Anterior cingulate cortex (tissue), 58 donors: ENCODE results near the gene MAST4.
"Not testable (repeated sequence)": the region's sequence is repeated elsewhere in the genome, so short reads cannot be mapped to it uniquely, and the experiment has no call there.

Experiments
- DNase-seq, 58 donors: peaks; one replicate each; lab custom pipeline; 2025; lab: John Stamatoyannopoulos, UW

MAST4 gene

DNA sequence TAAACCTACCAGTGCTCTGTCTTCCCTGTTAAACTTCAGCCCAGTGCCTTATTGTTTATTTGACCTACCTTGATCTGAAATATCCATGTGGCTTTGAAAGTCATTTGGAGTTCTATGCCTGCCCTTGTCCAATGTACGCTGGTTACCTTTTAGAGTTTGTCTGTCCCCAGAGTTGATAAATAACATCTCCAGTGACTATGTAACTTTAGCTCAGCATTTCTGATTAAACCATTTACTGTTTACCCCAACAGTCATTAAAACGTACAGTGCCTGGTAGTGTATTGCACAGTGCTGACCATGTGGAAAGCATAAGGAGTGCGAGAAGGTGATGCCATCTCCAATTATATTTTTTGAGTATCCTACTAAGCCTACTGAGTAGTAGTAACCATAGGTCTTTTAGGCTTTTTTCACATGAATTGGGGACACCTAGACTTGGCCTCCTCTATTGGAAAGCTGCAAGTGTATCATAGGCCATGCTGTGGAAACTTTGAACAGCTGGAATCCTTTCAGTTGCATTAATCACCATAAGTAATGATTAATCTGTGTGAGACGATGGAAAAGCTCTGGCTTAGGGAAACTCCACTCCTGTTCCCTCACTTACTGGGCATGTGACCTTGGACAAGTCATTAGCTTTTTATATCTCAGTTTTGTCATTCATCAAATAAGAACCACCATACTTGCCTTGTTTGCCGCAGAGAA is 93.5 kb downstream of the MAST4 start:
- no peak for DNase-seq

DNA sequence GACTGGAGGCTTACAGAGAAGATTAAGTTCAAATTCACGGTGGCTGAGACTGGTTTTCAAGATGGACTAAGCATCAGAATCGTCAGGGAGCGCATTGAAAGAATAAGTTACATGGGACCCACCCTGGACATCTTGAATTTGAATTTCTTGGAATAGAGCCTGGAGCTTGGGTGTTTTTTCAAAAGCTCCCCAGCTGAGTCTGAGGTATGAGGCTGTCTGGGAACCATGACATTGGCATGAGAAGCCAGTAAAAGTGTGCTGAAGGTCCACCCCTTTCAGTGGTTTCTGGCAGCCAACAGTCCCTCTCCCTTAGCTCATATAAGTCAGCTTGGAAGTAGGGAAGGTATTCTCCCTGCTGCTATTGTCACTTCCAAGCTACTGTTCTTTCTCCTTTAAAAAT is 97.8 kb downstream of the MAST4 start:
- no peak for DNase-seq

DNA sequence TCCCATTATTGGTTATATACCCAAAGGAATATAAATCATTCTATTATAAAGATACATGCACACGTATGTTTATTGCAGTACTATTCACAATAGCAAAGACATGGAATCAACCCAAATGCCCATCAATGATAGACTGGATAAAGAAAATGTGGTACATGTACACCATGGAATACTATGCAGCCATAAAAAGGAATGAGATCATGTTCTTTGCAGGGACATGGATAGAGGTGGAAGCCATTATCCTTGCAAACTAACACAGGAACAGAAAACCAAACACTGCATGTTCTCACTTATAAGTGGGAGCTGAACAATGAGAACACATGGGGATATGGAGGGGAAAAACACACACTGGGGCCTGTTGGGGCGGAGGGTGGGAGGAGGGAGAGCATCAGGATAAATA is 99.6 kb downstream of the MAST4 start:
- not testable (repeated sequence) for DNase-seq

DNA sequence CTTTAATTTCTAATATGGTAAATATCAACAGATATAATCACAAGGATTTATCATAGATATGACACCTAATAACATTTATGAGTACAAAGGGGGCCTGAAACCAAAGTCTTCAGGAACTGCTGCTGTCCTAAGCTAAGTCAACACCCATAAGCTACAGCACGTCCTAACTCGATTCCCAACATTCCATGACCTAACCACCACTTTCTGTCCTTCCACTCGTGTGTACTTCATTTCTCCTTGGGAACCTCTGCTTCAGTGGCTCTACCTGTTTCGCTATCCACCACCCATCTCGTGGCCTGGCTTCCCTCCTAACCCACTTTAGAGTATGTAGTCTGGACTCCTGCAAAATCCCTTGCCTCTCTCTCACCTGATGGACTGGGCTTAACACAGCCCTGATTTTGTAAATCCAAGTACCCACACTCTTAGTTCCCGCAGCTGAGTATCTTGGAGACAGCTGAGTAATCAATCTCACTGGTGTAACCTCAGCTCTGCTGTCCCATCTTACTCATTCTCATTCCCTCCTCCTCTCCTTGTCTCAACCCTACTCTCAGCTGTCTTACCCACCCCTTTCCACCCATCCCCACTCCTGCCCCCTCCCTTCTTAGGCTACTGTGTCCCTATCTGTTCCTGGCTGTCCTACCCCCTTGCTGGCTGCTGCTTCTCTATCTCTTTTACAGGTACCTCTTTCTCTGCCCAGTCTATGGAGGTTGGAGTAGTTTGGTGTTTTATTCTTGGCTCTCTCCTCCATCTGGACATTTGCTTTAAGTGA is 101.8 kb downstream of the MAST4 start:
- DNase-seq, result no peak

DNA sequence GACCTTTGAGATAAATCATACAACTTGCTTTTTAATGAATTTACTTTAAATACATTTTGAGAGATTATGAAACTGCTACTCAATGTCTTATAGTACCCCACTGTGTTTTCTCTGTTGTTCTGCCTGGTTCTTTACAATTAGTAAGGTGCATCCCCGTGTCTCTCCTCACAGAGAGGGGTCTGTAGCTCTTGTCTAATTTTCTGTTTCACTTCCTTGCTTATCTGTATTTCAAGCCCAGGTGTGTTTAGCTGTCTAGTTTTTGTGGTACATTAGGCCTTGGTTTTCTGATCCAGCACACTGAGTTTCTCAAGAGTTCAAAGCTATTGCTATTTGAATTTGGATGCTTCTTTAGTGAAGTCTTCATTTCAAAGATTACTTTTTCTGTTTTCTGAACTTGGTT is 105.1 kb downstream of the MAST4 start:
- DNase-seq, result no peak

DNA sequence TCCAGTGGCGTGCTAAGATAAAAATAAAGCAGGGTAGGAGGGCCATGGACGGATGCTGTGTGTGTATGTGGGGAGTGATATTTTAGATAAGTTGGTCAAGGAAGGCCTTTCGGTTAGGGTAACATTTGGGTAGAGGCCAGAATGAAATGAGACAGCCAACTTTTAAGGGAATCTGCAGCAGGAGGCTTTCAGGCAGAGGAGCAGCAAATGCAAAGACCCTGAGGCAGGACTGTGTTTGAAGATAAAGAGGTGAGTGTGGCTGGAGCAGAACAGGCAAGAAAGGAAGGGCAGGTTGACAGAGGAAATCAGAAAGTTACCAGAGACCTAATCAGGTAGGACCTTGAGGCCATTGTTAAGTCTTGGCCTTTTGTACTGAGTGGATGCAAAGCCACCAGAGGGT is 106.2 kb downstream of the MAST4 start:
- DNase-seq, result no peak

DNA sequence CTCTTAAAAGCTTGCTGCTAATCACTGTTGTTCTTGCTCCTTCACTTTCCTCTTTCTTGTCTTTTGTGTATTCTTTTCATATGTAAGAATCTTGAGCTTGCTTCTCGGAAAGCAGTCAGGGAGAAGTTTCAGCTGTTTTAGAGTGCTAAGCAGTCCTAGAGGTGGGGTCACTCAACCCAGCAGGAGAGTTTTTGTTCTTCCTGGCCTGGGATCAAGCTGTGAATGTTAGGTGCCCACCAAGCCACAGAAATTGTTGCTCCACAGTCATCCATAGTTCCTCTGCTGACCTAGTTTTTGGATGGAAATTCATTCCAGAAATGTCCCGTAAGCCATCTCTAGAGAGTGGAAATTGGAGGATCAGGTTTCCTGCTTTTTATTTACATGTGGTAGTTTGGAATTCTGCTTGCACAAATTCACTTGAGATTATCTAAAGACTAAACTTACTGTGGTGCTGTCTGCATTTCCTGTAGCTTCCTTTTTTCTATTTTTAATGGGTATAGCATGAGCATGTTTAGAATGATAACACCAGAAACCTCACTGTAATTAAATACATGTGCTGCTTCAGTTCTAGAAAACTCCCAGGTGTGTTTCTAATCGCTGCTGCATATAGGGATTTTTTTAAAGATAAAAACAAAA is 108.7 kb downstream of the MAST4 start:
- DNase-seq, result peak in 1 of 58 donors; percentile 18

DNA sequence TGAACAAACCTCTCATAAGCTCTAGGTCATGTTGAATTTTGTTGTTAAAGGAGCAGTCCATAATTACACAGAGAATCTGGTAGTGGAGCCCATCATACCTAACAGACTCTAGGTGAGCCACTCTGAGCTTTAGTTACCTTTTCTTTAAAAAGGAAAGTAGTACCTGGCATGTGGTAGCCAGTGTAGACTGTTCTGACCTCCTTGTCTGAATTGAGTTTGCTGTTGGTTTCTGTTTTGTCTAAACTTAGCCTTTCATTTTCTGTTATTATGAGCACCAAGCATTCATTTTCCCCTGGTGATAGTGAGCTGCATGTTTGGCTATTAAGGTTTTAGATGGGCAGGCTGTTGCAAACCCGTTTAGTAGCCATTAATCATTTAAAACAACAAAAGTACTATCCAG is 112.2 kb downstream of the MAST4 start:
- no peak for DNase-seq

DNA sequence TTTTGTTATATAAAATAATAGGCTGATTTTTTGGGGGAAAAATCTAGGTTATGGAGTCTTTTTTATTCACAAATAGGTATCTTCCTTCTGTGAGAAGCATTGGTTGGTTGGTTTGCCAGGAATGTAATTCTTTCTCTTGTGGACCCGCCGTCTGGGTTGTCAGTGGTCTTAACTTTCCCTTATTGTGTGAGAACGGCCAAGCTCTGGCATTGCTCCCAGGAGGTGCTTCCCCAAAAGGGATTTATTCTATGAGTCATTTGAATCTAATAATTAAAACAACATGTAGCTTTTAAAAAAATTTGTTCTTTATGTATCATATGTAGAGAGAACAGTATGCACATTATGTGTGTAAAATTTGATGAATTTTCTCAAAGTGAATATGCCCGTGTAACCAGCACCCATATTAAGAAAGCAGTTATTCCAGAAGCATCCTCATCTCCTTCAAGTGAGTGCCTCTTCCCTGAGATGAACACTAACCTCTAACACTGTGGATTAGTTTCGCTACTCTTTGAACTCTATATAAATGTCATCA is 114.4 kb downstream of the MAST4 start:
- DNase-seq, result no peak

DNA sequence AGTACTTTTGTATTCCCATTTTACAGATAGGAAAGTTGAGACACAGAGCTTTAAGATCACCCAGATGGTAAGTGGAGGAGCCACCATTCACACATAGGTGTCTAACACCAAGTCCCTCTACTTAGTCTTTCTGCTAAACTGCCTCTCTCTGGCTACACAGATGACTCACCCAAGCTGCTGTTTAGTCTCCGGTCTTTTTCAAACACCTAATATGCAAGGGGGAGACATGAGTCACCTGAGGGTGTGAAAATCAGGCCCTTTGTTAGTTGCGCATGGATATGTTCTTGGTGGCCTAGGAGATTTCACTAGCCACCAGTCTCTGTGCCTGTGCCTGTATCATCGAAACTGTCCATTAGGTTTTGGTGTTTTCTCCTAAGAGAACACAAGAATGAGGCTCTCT is 117.8 kb downstream of the MAST4 start:
- no peak for DNase-seq

DNA sequence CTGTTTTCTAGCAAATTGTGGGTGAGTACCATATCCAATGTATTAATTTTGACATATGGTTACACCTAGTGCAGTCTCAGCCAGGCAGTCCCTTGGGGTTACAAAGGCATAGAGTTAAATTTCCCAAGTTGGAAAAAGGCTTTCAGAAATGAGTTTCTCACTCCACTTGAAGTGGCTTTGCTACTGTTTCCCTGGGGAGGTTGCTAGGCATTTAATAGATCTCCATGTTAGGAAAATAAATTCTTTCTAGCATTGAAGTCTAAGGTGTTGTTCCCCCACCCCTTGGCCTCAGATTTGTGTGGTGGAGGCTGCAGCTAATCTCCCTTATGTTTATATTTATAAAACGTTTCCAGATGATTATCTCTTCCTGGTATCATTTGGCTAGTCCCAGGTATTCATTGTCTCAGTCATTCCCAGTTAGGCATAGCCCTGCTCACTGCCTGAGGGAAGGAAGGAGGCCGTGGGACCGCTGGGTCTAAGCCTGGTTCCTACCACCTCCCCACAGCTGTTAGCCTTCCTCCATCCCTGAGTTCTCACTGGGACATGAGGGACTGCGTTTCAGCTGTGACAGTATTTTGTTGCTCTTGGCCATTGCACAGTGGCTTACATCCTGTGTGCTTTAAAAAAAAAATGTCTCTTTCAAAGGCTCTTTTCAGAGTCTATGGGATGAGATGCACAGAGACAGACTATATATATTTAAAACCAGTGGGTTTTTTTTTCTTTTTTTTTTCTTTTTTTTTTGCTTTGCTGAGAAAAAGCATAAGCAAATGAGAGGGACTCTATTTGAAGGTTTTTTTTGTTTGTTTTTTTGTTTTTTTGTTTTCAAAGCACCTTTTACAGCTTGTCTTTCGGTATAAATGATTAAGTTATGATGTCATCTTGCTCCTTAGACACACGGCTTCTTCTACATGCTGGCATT is 121.5 kb downstream of the MAST4 start:
- DNase-seq, result no peak

DNA sequence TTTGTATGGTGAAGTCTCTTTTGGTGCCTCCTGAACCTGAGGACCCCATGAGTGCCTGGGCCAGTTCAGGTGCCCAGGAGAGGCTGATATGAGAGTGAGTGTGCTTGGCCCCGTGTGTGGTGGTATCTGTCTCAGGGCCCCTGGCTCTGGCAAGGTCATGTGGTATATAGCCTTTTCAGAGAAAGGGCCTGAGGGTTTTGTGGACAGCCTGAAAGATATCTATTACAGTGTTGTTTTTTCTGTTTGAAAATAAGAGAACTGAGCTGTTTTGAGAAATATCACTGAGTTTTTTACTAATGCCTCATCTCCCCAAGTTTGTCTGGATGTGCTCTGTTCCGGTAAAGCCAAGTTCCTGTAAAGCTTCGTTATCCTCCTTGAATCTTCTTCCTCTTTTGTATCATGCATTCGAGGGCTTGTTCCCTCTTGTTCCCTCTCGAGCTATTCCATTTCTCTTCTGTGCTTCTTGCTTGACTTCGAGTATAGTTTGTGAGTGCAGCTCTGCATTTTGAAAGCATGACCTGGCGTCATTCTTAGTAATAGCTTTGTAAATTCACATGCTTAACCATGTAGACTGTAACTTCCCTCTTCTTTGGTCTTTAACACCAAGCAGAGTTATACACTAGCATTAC is 122.3 kb downstream of the MAST4 start:
- DNase-seq, result no peak

DNA sequence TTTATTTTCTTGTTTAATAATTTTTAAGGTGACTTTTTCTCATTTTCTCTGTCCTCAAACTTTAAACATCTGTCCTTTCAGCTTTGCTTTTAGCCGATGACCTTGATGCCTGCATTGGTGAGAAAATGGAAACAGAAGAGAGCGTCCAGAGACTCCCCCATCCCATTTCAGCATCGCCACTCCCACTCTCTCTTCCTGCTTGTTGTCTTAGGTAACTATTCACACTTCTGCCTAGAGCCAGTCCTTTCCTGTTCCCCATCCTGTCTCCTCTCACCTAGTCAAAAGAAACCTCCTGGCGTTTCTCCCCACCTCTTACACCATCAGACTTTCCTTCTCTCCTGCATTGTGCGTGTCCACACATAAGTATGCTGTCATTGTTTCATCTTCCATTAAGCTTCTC is 124.6 kb downstream of the MAST4 start:
- DNase-seq, result no peak

DNA sequence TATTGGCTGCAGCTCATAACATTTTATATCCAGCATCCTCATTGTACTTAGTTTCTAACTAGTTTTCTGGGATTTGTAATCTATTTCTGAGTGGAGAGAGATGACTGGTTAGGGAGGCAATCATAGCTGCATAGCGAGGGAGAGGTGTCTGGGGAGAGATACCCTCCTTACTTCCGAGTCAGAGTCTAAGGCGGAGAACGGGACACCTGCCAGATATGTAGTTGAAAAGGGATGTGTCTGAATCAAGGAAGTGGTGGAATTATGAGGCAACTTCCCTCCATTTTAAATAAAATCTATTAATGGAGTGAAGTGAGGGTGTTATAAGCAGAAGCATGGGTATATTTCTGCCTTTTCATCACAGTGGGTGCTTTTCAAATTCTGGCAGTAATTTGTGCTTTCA is 126.5 kb downstream of the MAST4 start:
- DNase-seq, result no peak

DNA sequence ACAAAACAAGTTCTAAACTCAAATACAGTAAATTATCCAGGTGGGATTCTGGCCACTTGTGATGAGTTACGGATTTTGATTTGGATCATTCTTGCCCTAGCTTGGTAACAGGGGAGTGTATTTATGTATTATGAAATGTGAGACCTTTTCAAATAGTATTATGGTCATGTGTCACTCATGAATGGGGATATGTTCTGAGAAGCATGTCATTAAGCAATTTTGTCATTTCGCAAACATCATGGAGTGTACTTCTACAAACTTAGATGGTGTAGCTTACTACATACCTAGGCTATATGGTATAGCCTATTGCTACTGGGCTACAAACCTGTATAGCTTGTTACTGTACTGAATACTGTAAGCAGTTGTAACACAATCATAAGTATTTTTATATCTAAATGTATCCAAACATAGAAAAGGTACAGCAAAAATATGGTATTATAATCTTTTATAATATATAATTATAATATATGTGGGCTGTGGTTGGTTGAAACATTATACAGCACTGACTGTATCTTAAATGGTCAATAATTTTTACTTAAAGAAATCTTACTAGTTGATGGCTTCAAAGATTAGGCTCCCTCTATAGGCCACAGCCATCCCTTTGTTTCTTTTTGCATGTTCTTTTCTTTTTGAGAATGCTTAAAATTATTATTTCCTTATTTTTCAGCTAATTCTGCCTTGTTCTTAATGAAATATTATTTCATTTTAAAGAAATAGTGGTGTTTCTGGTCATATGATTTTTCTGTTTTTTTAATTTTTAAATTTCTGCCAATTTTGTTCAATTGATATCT is 128.4 kb downstream of the MAST4 start:
- DNase-seq, result no peak

DNA sequence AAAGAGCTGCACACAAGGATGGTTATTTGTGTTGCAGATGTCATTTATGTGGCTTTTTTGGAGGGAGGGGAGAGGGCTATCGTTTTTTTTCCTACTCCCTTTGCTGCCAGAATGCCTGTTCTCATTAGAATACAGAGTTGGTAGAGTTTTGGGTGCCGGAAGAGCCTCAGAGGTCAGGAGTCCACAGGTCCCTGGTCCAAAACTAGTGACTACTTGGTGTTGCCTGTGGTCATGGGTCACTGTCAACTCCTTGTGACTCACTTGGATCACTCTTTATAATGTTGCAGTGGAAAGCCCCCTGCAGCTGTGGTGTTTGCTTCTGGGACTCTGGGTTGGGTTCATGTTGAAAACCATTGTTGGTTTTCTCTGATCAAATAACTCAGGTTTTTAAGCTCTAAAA is 131.4 kb downstream of the MAST4 start:
- DNase-seq, result no peak

DNA sequence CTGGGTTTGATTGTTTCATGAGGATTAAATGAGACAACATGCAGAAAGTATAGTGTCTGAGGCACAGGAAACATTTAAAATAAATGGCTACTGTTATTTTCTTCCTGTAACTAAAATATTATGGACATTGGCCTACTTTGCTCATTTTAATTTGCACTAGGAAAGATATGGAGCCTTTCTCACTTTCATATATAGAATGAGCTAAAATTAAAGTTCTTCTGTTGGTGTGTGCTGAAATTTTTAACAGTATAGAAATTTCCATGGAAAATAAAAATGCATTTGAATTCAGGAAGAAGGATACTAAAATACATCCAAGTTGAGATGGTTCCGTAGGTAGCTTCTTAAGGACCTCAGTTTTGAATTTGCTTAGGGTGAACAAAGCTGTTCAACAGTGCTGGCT is 131.9 kb downstream of the MAST4 start:
- no peak for DNase-seq

DNA sequence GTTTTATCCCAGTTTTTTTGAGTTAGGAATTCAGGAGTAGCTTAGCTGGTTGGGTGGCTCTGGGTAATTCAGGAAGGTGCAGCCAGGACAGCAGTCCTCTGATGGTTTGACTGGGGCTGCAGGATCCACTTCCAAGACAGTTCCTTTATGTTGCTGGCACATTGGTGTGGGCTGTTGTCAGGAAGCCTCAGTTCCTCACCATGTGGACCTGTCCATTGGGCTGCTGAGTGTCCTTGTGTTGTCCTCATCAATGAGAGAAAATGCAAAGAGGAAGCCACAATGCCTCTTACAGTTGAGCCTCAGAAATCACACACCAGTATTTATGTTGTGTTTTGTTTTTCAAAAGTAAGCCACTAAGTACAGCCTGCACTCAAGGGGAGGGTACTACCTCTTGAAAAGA is 140.9 kb downstream of the MAST4 start:
- no peak for DNase-seq

DNA sequence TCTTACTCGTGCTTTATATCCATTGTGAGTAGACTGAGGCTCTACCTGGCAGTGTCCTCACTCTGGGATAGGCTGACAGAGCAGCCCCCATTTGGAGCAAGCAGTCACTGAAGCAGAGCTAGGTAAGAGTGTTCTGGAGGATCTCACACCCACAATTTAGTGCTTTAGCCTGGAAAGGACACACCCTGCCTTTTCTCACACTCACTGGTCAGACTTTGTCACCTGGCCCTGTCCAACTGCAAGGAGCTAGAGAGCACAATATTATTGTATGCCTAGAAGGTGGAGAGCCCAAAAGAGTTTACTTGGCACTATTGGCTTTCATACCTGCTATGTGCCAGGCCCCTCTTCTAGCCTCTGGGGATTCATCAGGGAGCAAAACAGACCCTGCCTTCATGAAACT is 141.9 kb downstream of the MAST4 start:
- no peak for DNase-seq
